COLO668 (cell line): ENCODE results near the gene DCXR.

Experiments used
- DNase-seq: peaks from one replicate; lab custom pipeline; 2025; ENCODE audit not compliant: unreplicated experiment; lab: John Stamatoyannopoulos, UW

Gene DCXR

DNA sequence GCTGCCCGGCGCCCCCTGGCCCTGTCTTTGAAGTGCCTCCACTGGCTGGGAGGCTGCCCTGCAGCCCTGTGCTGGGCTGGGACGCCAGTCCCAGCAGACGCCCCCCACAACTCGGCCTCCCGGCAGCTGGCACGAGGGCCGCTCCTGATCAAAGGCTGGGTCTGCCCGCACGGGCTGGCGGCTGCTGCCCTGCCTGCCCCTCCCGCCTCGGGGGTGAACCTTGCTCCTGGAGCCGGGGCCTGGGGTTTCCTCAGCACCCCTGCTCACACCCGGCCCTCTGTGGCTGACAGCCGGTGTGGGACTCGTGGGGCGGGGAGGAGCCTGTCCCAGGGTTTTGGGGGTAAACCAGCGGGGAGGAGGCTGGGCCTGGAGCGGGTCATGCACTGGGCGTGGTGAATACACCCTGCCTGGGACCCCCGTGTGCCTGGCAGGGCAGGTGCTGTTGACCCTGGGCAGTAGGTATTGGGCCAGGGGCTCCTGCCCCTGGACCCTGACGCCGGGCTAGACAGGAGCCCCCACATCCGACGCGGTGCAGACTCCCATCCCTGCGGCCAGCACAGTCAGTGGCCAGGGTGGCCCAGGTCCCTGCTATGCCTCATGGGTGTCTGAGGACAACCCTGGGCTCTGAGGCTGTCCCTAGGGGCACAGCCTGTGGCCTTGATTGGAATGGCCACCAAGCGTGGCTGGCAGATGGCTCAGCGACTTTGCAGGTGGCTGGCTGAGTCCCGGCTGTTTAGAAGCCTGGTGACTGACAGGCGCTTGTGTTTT, 36.5 kb downstream of the DCXR start:
- no peak for DNase-seq

DNA sequence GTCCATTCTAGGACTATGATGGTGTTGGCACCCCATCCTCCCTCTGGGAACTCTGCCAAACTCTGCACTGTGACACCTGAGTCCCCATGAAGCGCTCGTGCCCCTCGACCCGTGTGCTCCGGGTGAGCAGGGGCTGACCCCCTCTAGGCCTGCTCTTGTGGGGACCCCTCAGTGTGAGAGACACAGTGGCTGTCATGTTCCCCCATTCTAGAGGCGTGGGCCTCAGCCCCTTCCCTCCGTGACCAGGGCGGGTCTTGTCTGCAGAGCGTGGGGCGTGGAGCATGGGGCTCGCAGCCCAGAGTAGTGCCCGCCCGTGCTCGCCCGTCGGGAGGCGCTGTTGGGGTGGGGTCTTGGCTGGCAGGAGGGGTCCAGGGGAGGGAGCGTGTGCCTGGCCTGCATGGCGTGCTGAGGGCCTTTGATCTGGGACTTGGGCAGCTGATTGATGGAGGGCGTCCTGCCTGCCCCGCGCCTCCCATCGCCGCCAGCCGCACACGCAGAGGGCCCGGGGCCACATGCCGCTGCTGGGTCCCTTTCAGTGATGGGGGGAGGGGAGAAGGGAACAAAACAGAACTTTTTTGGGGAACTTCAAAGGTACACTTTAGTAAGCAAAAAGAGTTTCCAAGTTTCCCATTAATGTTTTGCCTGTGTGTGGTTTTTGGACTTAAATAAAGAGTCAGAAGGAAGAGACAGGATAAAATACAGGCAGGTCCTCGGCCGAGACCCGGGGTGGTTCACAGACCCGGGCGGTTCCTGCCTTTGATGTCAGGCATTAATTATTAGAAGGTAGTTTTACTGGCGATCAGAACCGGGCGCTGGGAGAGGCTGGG, 37.3 kb downstream of the DCXR start:
- no peak for DNase-seq

DNA sequence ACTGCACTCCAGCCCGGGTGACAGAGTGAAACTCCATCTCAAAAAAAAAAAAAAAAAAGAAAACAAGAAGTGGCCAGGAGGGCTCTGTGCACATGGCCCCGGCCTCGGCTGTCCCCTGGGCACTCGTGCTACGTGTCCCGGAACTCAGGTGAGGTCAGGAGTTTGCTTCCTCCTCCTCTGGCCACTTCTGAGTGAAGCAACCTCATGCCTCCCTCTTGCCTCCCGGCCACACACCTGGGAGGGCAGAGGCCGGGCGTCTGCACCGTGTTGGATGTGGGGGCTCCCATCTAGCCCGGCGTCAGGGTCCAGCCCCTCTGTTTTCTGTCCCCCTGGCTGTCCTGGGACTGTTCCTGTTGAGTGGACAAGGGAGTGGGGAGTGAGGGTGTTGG, 37.9 kb downstream of the DCXR start:
- no peak for DNase-seq

DNA sequence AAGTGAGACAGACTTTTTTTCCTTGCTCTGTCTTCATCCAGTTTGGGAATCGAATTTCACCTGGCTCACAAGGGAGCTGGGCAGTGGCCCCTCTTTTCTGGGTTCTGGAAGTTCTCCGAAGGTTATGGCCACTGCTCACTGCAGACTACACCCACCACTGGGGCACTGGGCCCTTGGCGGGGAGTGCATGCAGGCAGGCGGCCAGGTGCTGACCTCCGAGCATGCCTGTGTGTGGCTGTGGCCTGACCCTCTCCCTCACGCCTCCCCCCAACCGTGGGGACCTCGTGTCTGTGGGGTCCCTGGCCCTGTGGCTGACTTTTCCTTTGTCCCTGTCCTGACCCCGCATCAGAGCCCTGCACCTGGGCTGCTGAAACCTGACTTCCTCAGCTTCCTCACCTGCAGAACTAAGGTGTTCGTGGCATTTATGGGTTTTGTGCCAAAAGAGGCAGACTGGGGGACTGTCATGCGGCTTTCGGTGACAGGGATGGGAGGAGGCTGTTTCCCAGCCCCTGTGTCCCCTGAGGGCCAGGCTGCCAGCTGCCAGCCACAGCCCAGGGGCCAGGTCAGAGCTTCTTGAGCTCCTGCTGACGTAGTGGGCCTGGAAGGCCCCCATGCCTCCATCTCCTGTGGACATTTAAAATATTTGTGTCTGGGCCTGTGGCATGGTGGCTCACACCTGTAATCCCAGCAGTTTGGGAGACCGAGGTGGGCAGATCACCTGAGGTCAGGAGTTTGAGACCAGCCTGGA, 38.6 kb downstream of the DCXR start:
- no peak for DNase-seq

DNA sequence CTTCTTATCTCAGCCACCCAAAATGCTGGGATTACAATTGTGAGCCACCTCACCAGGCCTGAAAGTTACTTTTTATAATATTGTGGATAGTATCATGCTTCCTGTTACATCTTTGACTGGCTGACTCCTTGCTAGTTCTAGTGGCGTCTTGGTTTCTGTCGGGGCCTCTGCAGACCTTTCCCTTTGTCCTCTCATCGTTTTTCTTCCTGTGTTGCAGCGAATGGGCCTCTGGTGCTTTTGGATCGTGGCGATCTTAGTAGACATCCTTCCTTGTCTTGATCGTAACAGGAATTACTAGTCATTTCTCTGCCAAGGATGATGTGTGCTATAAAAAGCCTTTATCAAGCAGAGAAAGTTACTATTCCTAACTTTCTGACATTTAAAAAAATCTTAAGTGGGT, 39.3 kb downstream of the DCXR start:
- no peak for DNase-seq

DNA sequence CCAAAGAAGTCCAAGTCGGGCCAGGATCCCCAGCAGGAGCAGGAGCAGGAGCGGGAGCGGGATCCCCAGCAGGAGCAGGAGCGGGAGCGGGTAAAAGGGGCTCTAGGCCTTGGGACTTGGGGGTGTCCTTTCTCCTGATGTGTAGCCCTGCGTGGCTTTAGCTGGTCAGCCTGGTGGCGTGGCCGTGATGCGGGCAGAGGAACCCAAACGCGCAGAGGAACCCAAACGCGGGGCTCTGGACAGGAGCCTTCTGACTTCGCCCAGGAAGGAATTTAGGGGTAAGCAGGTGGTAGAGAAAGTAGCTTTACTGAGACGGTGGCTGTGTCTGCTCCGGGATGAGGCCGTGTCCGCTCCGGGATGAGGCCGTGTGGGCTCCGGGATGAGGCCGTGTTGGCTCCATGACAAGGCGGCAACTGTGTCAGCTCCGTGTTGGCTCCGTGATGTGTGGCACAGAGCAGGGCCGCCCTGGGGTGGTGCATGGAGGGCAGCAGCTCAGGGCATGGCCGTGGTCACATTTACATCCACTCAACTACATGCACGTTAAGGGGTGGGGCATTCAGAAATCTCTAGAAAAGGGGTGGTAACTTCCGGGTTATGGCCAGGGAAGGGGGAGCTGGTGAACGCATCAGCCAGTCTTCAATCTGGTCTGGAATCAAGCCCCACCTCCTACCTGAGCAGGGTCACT, 40.6 kb downstream of the DCXR start:
- no peak for DNase-seq

DNA sequence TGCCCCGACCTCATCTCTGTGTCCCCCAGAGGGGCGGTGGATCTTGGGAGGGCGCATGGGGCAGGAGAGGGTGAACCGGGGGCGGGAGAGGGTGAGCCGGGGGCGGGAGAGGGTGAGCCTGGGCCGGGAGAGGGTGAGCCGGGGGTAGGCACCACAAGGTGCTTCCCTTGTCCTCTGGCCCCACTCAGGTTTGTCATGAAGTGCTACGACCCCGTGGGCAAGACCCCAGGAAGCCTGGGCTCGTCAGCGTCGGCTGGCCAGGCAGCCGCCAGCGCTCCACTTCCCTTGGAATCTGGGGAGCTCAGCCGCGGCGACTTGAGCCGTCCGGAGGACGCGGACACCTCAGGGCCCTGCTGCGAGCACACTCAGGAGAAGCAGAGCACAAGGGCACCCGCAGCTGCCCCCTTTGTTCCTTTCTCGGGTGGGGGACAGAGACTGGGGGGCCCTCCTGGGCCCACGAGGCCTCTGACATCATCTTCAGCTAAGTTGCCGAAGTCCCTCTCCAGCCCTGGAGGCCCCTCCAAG, 41.2 kb downstream of the DCXR start:
- DNase-seq: no peak

DNA sequence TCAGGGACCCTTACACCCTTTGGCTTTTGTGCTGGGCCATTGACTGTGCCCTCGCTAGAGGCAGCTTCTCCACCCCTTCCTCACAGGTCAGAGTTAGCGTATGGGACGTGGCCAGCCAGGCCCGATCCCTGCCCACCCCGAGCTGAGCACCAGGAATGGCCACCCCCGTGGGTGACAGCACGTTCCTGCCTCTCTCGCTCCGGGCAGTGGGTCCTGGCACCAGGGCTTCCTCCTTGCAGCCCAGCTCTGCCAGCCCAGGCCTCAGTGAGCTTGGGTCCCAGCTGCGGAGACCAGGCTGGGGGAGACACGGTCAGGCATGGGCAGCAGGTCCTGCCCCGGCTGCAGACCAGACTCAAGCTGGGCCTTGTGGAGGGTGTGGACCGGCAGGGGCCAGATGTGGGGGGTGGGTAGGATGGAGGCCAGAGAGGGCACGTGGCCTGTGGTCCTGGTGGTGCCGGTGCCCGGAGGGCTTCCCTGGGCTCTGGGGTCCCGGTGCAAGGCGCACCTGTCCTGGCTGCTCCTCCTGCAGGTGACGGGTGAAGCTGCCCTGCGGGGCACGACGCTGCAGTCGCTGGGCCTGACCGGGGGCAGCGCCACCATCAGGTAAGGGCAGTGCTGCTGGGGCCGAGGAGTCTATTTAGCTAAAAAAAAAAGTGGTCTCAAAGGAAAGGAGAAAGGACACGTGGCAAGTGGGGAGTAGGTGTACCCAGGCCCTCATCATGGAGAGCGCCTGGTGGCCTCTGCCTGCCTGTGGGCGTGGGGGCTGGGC, 41.9 kb downstream of the DCXR start:
- no peak for DNase-seq

DNA sequence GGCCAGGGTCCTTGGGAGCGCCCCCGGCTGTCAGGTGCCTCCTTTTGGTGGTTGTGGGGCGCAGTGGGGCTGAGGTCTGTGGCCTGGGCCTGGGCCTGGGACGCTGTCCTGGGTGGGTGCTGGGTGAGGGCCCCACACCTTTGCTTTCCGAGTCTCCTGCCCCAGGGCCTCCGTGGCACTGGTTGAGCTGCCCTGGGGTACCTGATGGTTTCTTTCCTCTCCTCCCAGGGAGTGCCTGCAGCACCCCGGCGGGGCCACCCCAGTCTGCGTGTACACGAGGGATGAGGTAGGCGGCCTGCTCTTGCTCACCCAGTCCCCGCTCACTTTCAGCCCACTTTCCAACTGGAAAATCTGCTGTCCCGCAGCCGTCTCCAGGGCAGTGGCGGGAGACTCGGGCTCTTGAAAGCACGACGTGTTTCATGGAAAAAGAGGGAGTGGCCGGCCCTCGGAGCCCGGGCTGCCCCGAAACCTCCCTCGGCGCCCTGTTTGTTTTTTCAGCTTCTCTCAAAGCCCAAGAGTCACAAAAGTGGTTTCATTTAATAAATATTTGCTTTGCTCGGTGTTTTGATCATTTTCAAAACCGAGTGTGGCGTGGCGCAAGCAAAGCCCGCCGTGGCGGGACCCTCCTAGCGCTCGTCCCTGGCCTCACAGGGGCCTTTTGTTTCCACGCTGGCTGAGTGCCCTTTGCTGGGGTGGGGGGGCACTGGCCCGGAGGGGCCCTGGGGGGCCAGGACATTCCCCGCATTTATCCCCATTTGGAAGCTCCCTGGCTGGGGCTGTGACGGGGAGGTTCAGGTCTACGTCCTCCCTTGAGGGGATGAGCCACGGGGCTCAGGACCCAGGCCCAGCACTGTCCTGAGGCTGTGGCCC, 42.7 kb downstream of the DCXR start:
- no peak for DNase-seq

DNA sequence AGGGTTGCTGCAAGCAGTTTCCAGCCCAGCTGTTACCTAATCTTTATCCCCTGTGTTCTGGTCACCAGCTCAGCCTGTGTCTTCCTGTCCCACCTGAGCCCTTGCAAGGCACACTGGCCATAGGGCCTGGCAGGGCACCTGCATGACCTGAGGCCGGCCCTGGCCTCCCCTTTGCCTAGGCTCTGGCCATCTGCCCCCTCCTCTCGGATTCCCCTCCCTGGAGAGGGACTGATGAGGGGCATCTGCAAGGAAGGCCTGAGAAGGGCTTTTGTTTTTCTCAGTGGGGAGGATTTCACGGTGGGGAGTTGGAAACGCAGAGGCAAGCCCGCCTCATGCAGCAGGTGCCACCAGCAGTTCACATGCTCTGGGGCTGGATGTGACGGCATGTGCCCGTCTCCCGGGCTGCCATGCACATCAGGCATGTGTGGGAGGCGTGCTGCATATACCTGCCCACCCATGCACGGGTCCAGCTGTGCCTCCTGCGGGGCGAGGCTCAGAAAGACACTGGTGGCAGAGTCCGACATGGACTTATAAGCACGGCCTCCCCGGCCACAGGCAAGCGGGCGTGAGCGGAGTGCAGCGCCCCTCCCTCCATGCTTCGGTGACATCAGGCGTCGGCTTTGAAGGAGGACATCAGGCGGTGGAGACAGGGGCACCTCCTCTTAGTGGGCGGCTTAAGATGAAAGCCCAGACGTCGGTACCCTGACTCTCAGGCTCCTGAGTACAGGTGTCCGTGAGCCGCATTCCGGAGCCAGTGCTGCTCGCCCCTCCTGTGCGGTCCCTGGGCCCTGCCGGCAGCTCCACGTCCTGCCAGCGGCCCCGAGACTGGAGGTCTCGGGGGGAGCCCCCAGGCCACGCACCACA, 43.5 kb downstream of the DCXR start:
- DNase-seq: no peak

DNA sequence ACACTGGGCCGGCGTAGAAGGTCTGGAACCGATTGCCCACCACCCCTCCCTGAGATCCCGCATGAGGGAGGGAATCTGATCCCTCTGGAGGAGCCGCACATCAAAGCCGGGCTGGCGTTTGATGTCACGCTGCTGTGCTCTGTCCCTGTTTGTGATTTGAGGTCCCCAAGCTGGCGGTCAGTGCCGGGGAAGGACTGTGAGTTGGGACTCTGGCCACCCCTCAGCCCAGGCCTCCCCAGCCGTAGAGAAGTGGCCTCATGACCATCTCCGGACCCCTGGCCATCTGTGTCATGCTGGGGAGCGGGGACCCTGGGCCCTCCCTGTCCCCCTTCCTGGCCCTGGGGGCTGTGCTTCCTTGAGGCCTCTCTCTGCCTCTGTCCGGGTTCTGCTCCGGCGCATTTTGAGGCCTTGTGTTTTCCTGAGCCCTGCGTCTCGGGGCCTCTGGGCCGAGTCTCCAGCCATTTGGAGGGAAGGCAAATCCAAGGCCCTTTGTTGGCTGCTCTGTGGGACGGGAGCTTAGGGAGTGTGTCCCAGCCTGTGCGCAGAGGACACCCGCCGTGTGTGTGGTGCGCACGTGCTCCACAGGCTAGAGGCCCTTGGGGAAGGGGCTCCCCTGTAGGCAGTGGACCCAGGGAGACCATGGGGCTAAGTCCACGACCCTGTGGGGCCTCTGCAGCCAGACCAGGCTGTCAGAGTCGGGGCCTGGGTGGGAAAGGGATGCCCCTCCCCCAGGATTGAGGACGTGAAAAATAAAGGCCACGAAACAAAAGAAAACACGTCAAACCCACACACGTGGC, 45.0 kb downstream of the DCXR start:
- no peak for DNase-seq

DNA sequence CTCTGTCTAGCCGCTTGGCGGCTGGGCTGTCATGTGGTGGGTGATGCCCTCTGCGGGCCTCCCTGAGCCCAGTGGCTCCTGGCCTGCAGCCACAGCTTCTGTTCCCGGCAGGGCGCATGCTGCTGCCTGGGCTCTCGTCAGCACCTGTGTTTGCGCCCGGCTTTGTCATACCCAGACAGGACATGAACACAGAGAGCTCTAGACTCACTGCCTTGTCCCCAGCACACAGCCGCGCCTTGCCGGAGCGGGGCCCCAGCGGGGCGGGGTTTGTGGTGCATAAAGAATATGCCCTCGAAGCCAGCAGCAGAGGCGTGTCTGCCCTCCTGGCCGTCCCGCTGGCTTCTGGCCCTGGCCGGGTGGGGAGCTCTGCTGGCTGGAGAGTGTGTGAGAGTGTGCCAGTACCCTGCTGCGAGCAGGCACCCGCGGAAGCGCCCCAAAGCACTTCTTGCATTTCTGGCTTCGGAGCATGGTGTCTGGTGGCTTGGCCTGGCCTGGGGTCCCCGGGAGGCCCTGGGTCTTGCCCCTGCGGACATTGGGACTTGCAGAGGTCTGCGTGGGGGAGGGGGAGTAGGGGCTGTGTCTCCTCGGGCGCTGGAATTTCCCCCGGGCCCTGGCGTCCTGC, 45.7 kb downstream of the DCXR start:
- DNase-seq: peak; percentile 64

DNA sequence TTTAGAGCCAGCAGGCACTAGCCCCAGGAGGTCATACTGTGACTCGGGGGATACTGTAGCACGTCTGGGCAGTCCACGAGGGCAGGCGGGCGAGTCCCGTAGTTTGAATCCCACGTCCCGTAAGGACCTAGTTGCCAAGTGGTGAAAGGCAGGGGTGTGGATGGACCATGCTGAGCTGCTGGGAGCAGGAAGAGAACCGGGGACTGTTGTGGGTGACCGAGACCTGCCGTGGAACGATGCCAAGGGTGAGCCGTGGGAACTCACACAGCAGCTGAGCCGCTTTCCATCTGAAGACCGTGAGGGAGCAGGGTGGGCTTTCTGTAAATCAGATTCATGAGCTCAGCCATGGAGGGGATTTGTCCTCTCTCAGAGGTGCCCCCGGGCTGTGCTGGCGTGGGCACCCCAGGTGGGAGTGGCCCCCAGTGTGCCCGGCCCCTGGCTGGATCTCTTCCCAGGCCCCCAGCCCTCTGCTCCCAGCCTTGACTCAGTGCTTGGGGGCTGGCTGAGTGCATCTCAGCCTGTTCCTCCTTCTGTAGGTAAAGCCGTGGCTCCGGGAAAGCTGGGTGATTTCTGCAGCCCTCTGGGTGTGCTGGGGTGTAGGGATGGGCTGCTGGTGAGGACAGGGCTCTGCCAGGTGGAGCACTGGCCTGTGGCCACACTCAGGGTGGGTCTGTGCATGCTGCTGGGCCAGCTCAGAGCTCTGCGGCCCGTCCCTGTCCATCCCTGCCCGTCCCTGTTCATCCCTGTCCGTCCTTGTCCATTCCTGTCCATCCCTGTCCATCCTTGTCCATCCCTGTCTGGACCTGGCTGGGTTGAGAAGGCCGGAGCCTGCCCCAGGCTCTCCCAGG, 46.4 kb downstream of the DCXR start:
- no peak for DNase-seq

DNA sequence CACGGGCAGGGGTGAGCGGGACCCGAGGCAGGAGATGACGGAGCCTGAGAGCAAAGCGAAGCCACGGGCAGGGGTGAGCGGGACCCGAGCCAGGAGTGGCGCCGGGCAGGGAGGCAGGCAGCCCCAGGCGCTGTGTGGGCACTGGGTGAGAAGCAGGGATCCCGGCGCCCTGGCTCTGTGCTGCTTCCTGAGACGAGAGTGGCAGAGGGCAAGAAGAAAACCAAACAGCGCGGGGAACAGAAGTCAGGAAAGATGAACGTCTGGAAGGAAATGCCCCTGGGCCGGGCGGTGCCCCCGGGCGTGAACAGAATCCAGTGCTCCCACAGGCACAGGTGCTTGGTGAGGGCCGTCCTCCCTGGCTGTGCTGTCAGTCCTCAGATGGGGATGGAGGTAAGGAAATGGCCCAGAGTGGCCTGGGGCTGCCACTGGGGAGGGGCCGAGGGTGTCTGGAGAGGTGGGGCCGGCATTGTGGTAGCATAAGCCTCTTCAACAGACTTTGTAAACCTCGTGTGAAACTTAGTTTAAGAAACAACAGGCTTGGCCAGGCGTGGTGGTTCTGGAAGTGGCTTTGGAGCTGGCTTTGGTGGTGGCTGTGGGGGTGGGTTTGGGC, 50.2 kb downstream of the DCXR start:
- no peak for DNase-seq

DNA sequence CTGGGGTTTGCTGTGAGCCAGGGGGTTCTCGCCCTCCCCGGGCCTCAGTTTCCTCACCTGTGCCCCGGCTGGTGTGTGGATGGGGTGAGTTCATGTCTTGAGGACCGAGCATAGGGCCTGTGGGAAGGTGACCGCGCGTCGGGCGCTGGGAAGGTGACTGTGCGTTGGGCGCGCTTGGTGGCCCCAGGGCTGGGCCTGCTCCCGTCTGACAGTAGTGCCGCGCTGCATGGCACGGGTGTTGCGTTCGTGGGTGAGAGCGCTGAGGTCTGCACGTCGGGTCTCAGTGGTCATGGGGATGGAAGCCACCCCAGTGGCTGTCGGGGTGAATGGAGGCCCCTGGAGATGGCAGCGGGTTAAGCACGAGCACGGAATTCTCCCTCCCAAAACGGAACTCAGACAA, 50.9 kb downstream of the DCXR start:
- no peak for DNase-seq
